ENCODE data around the gene CPSF4L.

CPSF4L gene

DNA sequence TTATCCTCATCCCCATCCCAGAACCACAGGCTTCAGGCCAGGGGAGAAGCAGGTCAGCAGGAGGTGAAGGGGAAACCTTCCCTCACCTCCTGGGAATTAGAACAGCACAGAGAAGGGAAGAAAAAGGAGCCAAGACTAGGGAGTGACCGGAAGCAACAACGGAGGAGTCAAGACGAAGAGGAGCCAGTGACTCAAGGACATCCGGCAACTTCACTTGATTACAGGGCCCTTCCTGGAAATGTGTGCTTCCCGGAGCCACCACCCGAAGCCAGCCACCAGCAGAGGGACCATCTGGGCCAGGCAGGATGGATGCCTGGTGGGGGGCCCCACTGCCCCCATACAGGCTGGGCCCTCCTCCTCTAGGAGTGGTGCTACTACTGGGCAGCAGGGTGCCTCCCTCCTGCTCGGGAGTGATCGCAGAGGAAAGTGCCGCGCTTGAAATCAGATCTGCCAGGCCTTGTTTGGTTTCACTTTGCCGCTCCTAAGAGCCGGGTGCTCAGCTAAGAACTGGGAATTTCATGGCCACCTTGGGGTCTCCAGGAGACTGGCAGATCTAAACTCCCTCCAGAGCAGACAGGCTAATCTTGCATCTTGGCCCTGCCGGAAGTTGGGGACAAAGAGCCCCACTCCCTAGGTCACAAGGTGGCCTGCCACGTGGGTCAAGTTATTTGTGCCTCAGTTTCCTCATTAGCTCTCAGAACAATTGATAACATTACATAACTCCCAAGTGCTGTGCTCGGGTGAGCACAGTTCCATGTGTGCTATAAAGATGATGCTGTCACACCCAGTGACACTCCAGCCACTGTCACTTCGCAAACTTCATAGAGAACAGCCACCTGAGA, 43.5 kb upstream of the CPSF4L start:
- peak overlapping the region; percentile 58 for H3K4me3 ChIP-seq (ENCODE audit: low read length)
- peak; percentile 84 for DNase-seq (ENCODE audit: low read depth)
- peak; percentile 33 for TF ChIP-seq CTCF (conservative IDR thresholded peaks at IDR 0.05; ENCODE audit: low read length)

GRCh38 chr17:73304438-73304837, 42.8 kb upstream of the CPSF4L start:
- TF ChIP-seq CTCF (conservative IDR thresholded peaks at IDR 0.05; ENCODE audit: low read length), result no peak
- no peak for DNase-seq (ENCODE audit: low read depth)
- peak overlapping the region; percentile 58 for H3K4me3 ChIP-seq (ENCODE audit: low read length)

DNA sequence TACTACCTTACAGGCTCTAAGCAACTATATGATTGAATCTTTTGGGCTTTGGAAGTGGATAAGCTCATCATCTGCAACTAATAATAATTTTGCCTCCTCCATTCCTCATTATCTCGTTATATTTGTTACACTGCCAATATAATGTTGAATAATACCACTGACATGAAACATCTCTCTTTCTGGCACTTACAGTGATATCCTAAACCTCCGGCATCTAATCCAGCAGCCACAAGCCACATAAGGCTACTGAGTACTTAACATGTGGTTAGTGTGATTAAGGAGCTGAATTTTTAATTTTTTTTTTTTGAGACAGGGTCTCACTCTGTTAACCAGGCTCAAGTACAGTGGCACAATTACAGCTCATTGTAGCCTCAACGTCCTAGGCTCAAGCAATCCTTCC, 40.5 kb upstream of the CPSF4L start:
- H3K4me3 ChIP-seq (ENCODE audit: low read length), result no peak overlapping the region
- DNase-seq (ENCODE audit: low read depth), result peak; percentile 87
- TF ChIP-seq CTCF (conservative IDR thresholded peaks at IDR 0.05; ENCODE audit: low read length), result no peak

- no peak overlapping the region for H3K4me3 ChIP-seq (ENCODE audit: low read length)
- TF ChIP-seq CTCF (conservative IDR thresholded peaks at IDR 0.05; ENCODE audit: low read length), result no peak
- DNase-seq (ENCODE audit: low read depth), result peak; percentile 52
These were observed 39.7 kb upstream of the CPSF4L start for GRCh38 chr17:73301369-73301768.

DNA sequence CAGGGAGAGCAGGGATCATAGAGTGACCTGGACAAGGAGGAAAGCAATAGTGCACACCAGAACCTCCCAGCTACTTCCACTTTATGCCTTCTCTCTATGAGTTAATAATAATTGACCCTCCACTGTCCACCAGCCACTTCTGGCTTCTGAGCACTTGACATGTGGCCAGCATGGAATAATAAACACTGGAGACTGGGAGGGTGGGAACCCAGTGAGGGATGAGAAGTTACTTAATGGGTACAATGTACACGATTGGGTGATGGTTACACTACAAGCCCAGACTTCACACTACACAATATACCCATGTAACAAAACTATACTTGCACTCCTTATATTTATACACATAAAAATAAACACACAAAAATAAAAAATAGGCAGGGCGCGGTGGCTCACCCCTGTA, 38.7 kb upstream of the CPSF4L start:
- no peak for DNase-seq (ENCODE audit: low read depth)
- TF ChIP-seq CTCF (conservative IDR thresholded peaks at IDR 0.05; ENCODE audit: low read length), result no peak
- no peak overlapping the region for H3K4me3 ChIP-seq (ENCODE audit: low read length)

DNA sequence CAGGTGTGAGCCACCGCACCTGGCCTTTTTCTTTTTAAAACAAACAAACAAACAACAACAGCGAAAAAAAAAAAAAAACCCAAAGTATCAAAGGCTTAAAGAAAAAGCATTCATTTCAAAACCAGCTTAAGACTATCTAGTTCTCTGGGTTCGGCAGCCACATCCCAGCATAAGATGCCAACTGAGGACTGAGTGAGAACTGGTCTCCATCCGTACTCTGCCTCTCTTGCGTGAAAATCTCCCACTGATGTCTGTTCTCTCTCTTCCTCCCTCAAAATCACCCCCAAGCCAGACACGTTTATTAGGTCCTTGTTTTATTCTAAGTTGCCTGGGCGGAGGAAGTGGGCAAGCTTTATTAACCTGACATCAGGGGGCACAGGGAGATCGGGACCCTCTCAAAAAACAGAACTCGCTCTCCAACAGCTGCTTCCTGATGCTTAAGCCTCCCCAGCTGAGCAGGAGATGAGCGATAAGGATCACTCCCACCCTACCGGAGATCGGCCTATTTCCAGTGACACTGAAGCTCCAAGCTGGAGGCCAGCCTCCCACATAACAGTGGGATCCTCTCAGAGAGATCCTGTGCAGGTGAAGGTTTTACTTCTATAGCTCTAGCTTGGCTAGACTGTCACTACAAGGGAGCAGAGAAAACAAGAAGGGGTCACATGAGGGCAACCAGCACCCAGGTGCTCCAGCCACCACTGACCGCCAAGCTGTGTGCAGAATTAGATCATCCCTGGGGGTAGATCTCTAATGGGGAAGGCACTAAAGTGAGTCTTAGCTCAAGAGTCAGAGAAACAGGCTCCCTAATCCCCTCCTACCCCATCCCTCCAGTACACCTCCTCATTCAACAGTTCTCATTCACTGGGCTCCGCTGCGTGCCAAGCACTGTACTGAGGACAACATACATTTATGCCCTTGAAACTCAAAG, 36.5 kb upstream of the CPSF4L start:
- no peak for TF ChIP-seq CTCF (conservative IDR thresholded peaks at IDR 0.05; ENCODE audit: low read length)
- no peak overlapping the region for H3K4me3 ChIP-seq (ENCODE audit: low read length)
- DNase-seq (ENCODE audit: low read depth), result no peak

Data from AG10803 (cell line).